Caco-2 (cell line): ENCODE results near the gene CDKN2D. TPM values are rescaled to one million over a fixed set of nuclear protein-coding genes. Genes with fewer than 3 reads are reported as not detected.

Experiments used
- BruUV-seq: library from RNA; stranded (reverse); fragments of 400-500 nt; replicated peaks from 2 replicates; lab custom pipeline; 2021; lab: Mats Ljungman, UMichigan
- CTCF ChIA-PET: fragments of 300-600 bp; sonication (Branson Sonifier 250); formaldehyde crosslinking; loops from one replicate; lab custom pipeline; 2022; ENCODE audit warnings: antibody characterized with exemption; lab: Charles Lee
- POLR2A ChIA-PET: fragments of 300-600 bp; sonication (Branson Sonifier 250); formaldehyde crosslinking; loops from one replicate; lab custom pipeline; 2022; ENCODE audit warnings: antibody characterized with exemption; lab: Charles Lee
- DNase-seq, 2 experiments: peaks; one replicate each; pipeline versions ENCODE4 v3.0.0 to v3.0.0-alpha.2; 2020 to 2022
- H3K27me3 ChIP-seq: replicated peaks from 2 replicates; pipeline ENCODE4 v1.6.0; 2011; ENCODE audit warnings: low read length; ENCODE audit not compliant: control insufficient read depth, insufficient read depth
- H3K36me3 ChIP-seq: 2 replicates; pipeline ENCODE4 v1.5.1; 2011; ENCODE audit warnings: low read length; ENCODE audit not compliant: control insufficient read depth, insufficient read depth
- H3K4me1 ChIP-seq: fragments of 250-450 bp; sonication (Bioruptor Pico); 2 replicates; pipeline ENCODE4 v1.5.1; 2020; ENCODE audit warnings: mild to moderate bottlenecking
- H3K4me3 ChIP-seq: 2 replicates; pipeline ENCODE4 v1.5.1; 2011; ENCODE audit warnings: low read depth, mild to moderate bottlenecking, control low read depth, low read length
- H3K9me3 ChIP-seq: fragments of 250-450 bp; sonication (Bioruptor Pico); 2 replicates; pipeline ENCODE4 v1.5.1; 2020; ENCODE audit warnings: mild to moderate bottlenecking, moderate library complexity
- H3K27ac Mint-ChIP-seq: one replicate; pipeline ENCODE4 v1.8.0; 2022; ENCODE audit warnings: mixed read lengths; ENCODE audit not compliant: unreplicated experiment
- H3K27me3 Mint-ChIP-seq: one replicate; pipeline ENCODE4 v1.8.0; 2022; ENCODE audit warnings: mixed read lengths; ENCODE audit not compliant: insufficient read depth, unreplicated experiment
- H3K36me3 Mint-ChIP-seq: one replicate; pipeline ENCODE4 v1.8.0; 2022; ENCODE audit warnings: mild to moderate bottlenecking, mixed read lengths; ENCODE audit not compliant: insufficient read depth, unreplicated experiment
- H3K4me1 Mint-ChIP-seq: one replicate; pipeline ENCODE4 v1.8.0; 2022; ENCODE audit warnings: low read depth, mixed read lengths; ENCODE audit not compliant: unreplicated experiment
- H3K4me3 Mint-ChIP-seq: one replicate; pipeline ENCODE4 v1.8.0; 2022; ENCODE audit warnings: mild to moderate bottlenecking, moderate library complexity, mixed read lengths; ENCODE audit not compliant: unreplicated experiment
- H3K9me3 Mint-ChIP-seq: one replicate; pipeline ENCODE4 v1.8.0; 2022; ENCODE audit warnings: mixed read lengths; ENCODE audit not compliant: unreplicated experiment
- intact Hi-C: fragments of 100-400 bp; cut with micrococcal nuclease; formaldehyde crosslinking; loops from one replicate; pipeline ENCODE4 v1.10.0; 2022; ENCODE audit not compliant: unreplicated experiment
- total RNA-seq: library from RNA; stranded (reverse); gene quantifications from 2 replicates; pipeline ENCODE4 v1.2.3, GENCODE V29; 2022
- TF ChIP-seq, protein P1 (sequence below), 2 experiments: fragments of 200-600 bp in 1 of 2; IDR thresholded peaks; 1 replicate in 1 of 2; 2 replicates in 1 of 2; pipeline versions ENCODE4 v1.5.1 to v1.8.0; 2011 to 2022; ENCODE audit warnings: antibody characterized with exemption in 1 of 2, control low read depth in 1 of 2, inconsistent platforms in 1 of 2, low read depth in 1 of 2, low read length in 1 of 2, mild to moderate bottlenecking in 1 of 2, moderate library complexity in 1 of 2; ENCODE audit not compliant: insufficient read depth in 1 of 2, severe bottlenecking in 1 of 2, unreplicated experiment in 1 of 2

The CDKN2D gene
- total RNA-seq, 1 experiment from 2014 or later = 5.0 TPM

DNA sequence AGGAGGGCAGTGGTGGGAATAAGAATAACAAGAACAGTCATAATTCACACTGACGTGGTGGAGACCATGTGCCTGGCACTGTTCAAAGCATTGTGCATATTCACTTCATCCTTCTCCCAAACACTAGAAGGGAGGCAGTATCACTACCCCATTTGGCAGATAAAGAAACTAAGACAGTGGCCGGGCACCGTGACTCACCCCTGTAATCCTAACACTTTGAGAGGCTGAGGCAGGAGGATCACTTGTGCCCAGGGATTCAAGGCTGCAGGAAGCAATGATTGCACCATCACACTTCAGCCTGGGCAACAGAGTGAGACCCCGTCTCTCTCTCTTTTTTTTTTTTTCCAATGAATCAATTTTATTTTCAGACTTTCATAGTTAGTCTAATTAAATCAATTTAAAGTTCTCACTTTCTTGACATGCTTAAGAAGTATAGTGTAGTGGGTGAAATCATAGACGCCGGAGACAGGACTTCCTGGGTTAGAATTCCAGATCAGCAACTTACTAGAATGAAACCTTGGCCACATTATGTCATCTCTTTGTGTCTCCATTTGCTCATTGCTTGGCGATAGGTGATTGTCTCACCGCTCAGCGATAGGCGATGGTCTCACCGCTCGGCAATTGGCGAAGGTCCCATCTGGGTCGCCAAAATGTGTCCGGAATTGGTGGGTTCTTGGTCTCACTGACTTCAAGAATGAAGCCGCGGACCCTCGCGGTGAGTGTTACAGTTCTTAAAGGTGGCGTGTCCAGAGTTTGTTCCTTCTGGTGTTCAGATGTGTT, 30.4 kb downstream of the CDKN2D start:
- no peak for DNase-seq
- ChIA-PET POLR2A (interaction anchor here (0.9 kb wide), 1 partner anchor 205 kb away, joined by 8 read pairs; the partner anchor contains the start of gene RAVER1), CTCF (interaction anchor here (0.6 to 1.0 kb wide), 2 partner anchors 33 to 115 kb away, joined by 3 to 4 read pairs; no protein-coding TSS in a partner anchor)
- Mint-ChIP-seq H3K4me3 (no peak overlapping the region), H3K27ac (no peak overlapping the region), H3K36me3 (no peaks in the 10 kb centered on the region), H3K9me3 (no peaks in the 10 kb centered on the region), H3K4me1 (no peaks in the 10 kb centered on the region), H3K27me3 (no peaks in the 10 kb centered on the region)
- no peaks in the 10 kb centered on the region for H3K9me3 ChIP-seq
- no TSS peak for BruUV-seq
- intact Hi-C loops = no loop called here
- H3K4me1 ChIP-seq = no peaks in the 10 kb centered on the region; the same call in 1 of the 2 replicates
- H3K27me3 ChIP-seq = no peaks in the 10 kb centered on the region
- TF ChIP-seq, protein P1, sequence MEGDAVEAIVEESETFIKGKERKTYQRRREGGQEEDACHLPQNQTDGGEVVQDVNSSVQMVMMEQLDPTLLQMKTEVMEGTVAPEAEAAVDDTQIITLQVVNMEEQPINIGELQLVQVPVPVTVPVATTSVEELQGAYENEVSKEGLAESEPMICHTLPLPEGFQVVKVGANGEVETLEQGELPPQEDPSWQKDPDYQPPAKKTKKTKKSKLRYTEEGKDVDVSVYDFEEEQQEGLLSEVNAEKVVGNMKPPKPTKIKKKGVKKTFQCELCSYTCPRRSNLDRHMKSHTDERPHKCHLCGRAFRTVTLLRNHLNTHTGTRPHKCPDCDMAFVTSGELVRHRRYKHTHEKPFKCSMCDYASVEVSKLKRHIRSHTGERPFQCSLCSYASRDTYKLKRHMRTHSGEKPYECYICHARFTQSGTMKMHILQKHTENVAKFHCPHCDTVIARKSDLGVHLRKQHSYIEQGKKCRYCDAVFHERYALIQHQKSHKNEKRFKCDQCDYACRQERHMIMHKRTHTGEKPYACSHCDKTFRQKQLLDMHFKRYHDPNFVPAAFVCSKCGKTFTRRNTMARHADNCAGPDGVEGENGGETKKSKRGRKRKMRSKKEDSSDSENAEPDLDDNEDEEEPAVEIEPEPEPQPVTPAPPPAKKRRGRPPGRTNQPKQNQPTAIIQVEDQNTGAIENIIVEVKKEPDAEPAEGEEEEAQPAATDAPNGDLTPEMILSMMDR (IDR thresholded peaks at IDR 0.05; ENCODE audit: insufficient read depth in 1 of 2, low read depth in 1 of 2, low read length in 1 of 2, severe bottlenecking in 1 of 2, unreplicated experiment in 1 of 2) = no peak
- H3K36me3 ChIP-seq = no peaks in the 10 kb centered on the region
- H3K4me3 ChIP-seq = no peak overlapping the region

DNA sequence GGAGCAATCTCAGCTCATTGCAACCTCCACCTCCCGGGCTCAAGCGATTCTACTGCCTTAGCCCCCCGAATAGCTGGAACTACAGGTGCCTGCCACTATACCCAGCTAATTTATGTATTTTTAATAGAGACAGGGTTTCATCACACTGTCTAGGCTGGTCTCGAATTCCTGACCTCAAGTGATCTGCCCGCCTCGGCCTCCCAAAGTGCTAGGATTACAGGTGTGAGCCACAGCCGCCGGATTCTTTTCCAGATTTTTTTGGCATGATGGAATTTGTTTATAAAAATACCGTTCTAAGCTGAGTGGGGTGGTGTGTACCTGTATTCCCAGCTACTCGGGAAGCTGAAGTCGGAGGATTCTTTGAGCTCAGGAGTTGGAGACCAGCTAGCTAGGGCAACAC, 31.1 kb downstream of the CDKN2D start:
- no peaks in the 10 kb centered on the region for H3K27me3 Mint-ChIP-seq
- CTCF ChIA-PET = interaction anchor here (0.6 to 1.0 kb wide), 2 partner anchors 32 to 114 kb away, joined by 3 to 4 read pairs; no protein-coding TSS in a partner anchor
- no peaks in the 10 kb centered on the region for H3K27me3 ChIP-seq
- DNase-seq = no peak
- H3K4me1 ChIP-seq = no peaks in the 10 kb centered on the region
- no peaks in the 10 kb centered on the region for H3K4me1 Mint-ChIP-seq
- H3K9me3 Mint-ChIP-seq = no peaks in the 10 kb centered on the region
- H3K36me3 Mint-ChIP-seq = no peaks in the 10 kb centered on the region
- POLR2A ChIA-PET = interaction anchor here (0.6 to 0.9 kb wide), 2 partner anchors 31 to 204 kb away, joined by 3 to 8 read pairs; partner anchors contain the start of gene RAVER1
- no peaks in the 10 kb centered on the region for H3K36me3 ChIP-seq
- H3K4me3 ChIP-seq = no peak overlapping the region
- no TSS peak for BruUV-seq
- H3K4me3 Mint-ChIP-seq = no peak overlapping the region
- TF ChIP-seq, protein P1 (IDR thresholded peaks at IDR 0.05; ENCODE audit: insufficient read depth in 1 of 2, low read depth in 1 of 2, low read length in 1 of 2, severe bottlenecking in 1 of 2, unreplicated experiment in 1 of 2) = no peak
- no peak overlapping the region for H3K27ac Mint-ChIP-seq
- intact Hi-C loops = no loop called here
- no peaks in the 10 kb centered on the region for H3K9me3 ChIP-seq

DNA sequence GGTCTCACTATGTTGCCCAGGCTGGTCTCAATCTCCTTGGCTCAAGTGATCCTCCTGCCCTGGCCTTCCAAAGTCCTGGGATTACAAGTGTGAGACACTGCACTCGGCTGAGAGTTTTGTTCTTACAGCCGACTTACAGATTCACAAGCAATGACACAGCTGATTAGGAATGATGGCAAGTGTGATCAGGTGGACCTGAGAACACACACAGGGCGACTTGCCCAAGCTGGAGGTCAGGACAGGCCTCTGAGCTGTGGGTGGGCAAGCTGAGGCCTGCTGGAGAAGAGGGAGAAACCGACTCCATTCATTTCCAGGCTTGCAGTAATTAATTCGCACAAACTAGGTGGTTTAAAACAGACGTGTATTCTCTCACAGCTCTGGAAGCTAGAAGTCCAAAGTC, 33.2 kb downstream of the CDKN2D start:
- no peak for DNase-seq
- Histone ChIP-seq H3K4me3 (no peak overlapping the region), H3K4me1 (no peaks in the 10 kb centered on the region), H3K27me3 (no peaks in the 10 kb centered on the region), H3K36me3 (no peaks in the 10 kb centered on the region), H3K9me3 (no peaks in the 10 kb centered on the region)
- H3K9me3 Mint-ChIP-seq = no peaks in the 10 kb centered on the region
- H3K36me3 Mint-ChIP-seq = no peaks in the 10 kb centered on the region
- no peaks in the 10 kb centered on the region for H3K27me3 Mint-ChIP-seq
- no peak overlapping the region for H3K27ac Mint-ChIP-seq
- intact Hi-C loops = no loop called here
- TF ChIP-seq, protein P1 (IDR thresholded peaks at IDR 0.05; ENCODE audit: insufficient read depth in 1 of 2, low read depth in 1 of 2, low read length in 1 of 2, severe bottlenecking in 1 of 2, unreplicated experiment in 1 of 2) = no peak
- ChIA-PET CTCF (interaction anchor here (0.5 to 1.3 kb wide), 3 partner anchors 57 to 164 kb away, joined by 3 to 4 read pairs (median 4); partner anchors contain the start of gene TYK2), POLR2A (interaction anchor here (0.7 kb wide), 1 partner anchor 89 kb away, joined by 5 read pairs; no protein-coding TSS in a partner anchor)
- no peaks in the 10 kb centered on the region for H3K4me1 Mint-ChIP-seq
- no TSS peak for BruUV-seq
- no peak overlapping the region for H3K4me3 Mint-ChIP-seq
